GM21528 (cell line): ENCODE data around the gene PRPSAP1.

ENCODE experiments used
- ATAC-seq: cut with Tn5 transposase; IDR thresholded peaks from one replicate; pipeline ENCODE4 v1.9.1; 2021; ENCODE audit warnings: mild to moderate bottlenecking, moderate library complexity; ENCODE audit not compliant: unreplicated experiment, low FRiP score

The PRPSAP1 gene

GRCh38 chr17:76383546-76384221, 30.0 kb upstream of the PRPSAP1 start:
- ATAC-seq, result peak; percentile 23

GRCh38 chr17:76382803-76383545, 29.3 kb upstream of the PRPSAP1 start:
- ATAC-seq, result peak; percentile 11

GRCh38 chr17:76382351-76382802, 28.7 kb upstream of the PRPSAP1 start:
- no peak for ATAC-seq

- ATAC-seq, result no peak
Observed at GRCh38 chr17:76381633-76382350, 28.1 kb upstream of the PRPSAP1 start.

- ATAC-seq, result no peak
Observed at GRCh38 chr17:76379646-76380376, 26.1 kb upstream of the PRPSAP1 start.

- ATAC-seq, result no peak
Observed at GRCh38 chr17:76379275-76379641, 25.5 kb upstream of the PRPSAP1 start.

GRCh38 chr17:76378548-76379274, 25.0 kb upstream of the PRPSAP1 start:
- ATAC-seq, result no peak

- ATAC-seq, result no peak
Observed at GRCh38 chr17:76376318-76377133, 22.8 kb upstream of the PRPSAP1 start.

- ATAC-seq, result no peak
Observed at GRCh38 chr17:76371656-76372628, 18.2 kb upstream of the PRPSAP1 start.

- no peak for ATAC-seq
Observed at GRCh38 chr17:76370261-76370993, 16.7 kb upstream of the PRPSAP1 start.

GRCh38 chr17:76369804-76370203, 16.1 kb upstream of the PRPSAP1 start:
- ATAC-seq, result no peak

- ATAC-seq, result no peak
Observed at GRCh38 chr17:76369379-76369778, 15.7 kb upstream of the PRPSAP1 start.

GRCh38 chr17:76368545-76368944, 14.8 kb upstream of the PRPSAP1 start:
- no peak for ATAC-seq

- no peak for ATAC-seq
Observed at GRCh38 chr17:76367642-76368041, 13.9 kb upstream of the PRPSAP1 start.

GRCh38 chr17:76366247-76366646, 12.5 kb upstream of the PRPSAP1 start:
- ATAC-seq, result no peak

GRCh38 chr17:76365256-76365903, 11.7 kb upstream of the PRPSAP1 start:
- no peak for ATAC-seq
